ENCODE data around the gene DSCAM. TPM values are rescaled to one million over a fixed set of nuclear protein-coding genes. Genes with fewer than 3 reads are reported as not detected.

Gene DSCAM
- total RNA-seq, 1 donor: not detected

DNA sequence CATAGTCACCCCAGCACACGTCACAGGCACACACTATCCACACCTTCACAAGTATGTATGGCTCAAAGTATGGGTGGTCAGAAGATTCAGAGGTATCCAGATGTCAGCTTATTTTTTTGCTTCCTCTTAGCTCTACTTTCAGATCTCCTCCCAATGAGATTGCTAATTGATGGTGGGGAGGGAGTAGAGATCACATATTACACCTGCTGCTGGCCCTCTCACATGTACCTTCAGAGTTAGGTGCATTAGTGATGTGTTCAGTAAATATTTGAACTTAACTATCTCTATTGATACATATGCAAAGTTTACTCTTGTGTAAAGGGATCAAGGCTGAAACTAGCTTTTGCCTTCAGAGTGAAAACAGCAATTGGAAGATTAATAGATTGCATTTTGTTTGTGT, 717.1 kb downstream of the DSCAM start:
- Histone ChIP-seq H3K27me3 (ENCODE audit: insufficient read depth, low read length) (no peaks in the 10 kb centered on the region), H3K27ac (ENCODE audit: low read depth, low read length) (no peak overlapping the region), H3K4me1 (ENCODE audit: insufficient read depth, low read length) (no peaks in the 10 kb centered on the region), H4K20me1 (ENCODE audit: insufficient read depth, low read length) (no peaks in the 10 kb centered on the region), H3K79me2 (ENCODE audit: insufficient read depth, low read length) (no peaks in the 10 kb centered on the region), H2AFZ (ENCODE audit: low read length) (no peak overlapping the region), H3K36me3 (ENCODE audit: insufficient read depth, low read length) (no peaks in the 10 kb centered on the region), H3K9me3 (ENCODE audit: low read depth, low read length) (peaks cover 4% of the 10 kb centered on the region), H3K4me2 (ENCODE audit: insufficient read depth, low read length) (no peak overlapping the region), H3K4me3 (ENCODE audit: insufficient read depth, low read length) (no peak overlapping the region)
- DNase-seq (ENCODE audit: insufficient read length, low spot score, missing footprints): no peak
- TF ChIP-seq, protein P1, sequence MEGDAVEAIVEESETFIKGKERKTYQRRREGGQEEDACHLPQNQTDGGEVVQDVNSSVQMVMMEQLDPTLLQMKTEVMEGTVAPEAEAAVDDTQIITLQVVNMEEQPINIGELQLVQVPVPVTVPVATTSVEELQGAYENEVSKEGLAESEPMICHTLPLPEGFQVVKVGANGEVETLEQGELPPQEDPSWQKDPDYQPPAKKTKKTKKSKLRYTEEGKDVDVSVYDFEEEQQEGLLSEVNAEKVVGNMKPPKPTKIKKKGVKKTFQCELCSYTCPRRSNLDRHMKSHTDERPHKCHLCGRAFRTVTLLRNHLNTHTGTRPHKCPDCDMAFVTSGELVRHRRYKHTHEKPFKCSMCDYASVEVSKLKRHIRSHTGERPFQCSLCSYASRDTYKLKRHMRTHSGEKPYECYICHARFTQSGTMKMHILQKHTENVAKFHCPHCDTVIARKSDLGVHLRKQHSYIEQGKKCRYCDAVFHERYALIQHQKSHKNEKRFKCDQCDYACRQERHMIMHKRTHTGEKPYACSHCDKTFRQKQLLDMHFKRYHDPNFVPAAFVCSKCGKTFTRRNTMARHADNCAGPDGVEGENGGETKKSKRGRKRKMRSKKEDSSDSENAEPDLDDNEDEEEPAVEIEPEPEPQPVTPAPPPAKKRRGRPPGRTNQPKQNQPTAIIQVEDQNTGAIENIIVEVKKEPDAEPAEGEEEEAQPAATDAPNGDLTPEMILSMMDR (IDR thresholded peaks at IDR 0.05; ENCODE audit: extremely low read depth, low read depth, low read length): no peak

DNA sequence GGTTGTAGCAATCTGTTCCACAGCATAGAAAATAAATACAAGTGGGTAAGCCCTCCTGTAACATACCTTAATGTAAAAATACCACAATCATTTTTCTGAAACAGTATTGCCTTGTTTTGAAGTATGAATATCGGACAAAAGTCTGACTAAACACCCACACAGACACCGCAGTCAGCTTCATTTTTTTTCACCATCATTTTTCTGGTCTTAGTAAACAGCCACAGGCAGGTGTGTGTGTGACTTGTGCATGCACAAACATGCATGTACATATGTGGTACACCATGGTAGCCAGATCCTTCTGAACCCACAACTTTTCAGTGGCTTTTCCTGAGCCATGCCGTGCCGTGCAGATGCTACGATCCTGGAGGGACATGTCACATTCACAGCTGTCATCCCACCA, 718.1 kb downstream of the DSCAM start:
- H2AFZ ChIP-seq (ENCODE audit: low read length): no peak overlapping the region
- H3K79me2 ChIP-seq (ENCODE audit: insufficient read depth, low read length): no peaks in the 10 kb centered on the region
- H3K4me1 ChIP-seq (ENCODE audit: insufficient read depth, low read length): no peaks in the 10 kb centered on the region
- H3K9me3 ChIP-seq (ENCODE audit: low read depth, low read length): peaks cover 4% of the 10 kb centered on the region
- no peak for DNase-seq (ENCODE audit: insufficient read length, low spot score, missing footprints)
- H3K4me2 ChIP-seq (ENCODE audit: insufficient read depth, low read length): no peak overlapping the region
- TF ChIP-seq, protein P1 (IDR thresholded peaks at IDR 0.05; ENCODE audit: extremely low read depth, low read depth, low read length): no peak
- no peak overlapping the region for H3K27ac ChIP-seq (ENCODE audit: low read depth, low read length)
- H3K36me3 ChIP-seq (ENCODE audit: insufficient read depth, low read length): no peaks in the 10 kb centered on the region
- H3K27me3 ChIP-seq (ENCODE audit: insufficient read depth, low read length): no peaks in the 10 kb centered on the region
- H3K4me3 ChIP-seq (ENCODE audit: insufficient read depth, low read length): no peak overlapping the region
- no peaks in the 10 kb centered on the region for H4K20me1 ChIP-seq (ENCODE audit: insufficient read depth, low read length)

DNA sequence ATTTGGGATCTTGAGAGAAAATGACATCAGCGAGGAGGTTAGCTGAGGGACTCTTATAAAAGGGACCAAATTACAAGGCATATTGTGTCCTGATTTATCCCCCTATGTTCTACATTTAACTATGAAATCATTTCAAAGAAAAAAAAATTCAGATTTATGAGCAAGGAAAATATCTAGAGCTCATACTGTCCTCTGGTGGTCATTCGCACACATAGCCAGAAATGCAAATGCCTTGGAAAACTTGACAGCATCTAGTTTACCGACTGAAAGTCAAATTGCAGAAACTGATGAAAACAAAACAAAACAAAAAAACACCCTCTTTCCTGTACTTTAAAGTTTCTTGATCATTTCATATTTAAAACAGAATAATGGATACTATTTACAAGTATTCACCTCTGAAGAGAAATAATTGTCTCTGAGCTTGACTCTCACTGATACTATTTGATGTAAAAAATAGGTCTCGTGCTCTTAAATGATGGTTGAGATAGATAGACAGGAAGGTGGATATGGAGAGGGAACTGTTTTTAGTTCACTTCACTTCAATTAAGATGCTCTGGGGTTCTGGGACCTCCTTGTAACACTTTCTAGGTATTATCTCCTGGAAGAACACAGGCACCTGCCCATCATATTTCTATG, 725.9 kb downstream of the DSCAM start:
- DNase-seq (ENCODE audit: insufficient read length, low spot score, missing footprints): no peak
- H3K4me3 ChIP-seq (ENCODE audit: insufficient read depth, low read length): no peak overlapping the region
- no peaks in the 10 kb centered on the region for H3K36me3 ChIP-seq (ENCODE audit: insufficient read depth, low read length)
- no peak overlapping the region for H3K27ac ChIP-seq (ENCODE audit: low read depth, low read length)
- H3K27me3 ChIP-seq (ENCODE audit: insufficient read depth, low read length): no peaks in the 10 kb centered on the region
- no peaks in the 10 kb centered on the region for H3K4me1 ChIP-seq (ENCODE audit: insufficient read depth, low read length)
- no peaks in the 10 kb centered on the region for H4K20me1 ChIP-seq (ENCODE audit: insufficient read depth, low read length)
- H3K79me2 ChIP-seq (ENCODE audit: insufficient read depth, low read length): no peaks in the 10 kb centered on the region
- TF ChIP-seq, protein P1 (IDR thresholded peaks at IDR 0.05; ENCODE audit: extremely low read depth, low read depth, low read length): peak; percentile 54
- H3K9me3 ChIP-seq (ENCODE audit: low read depth, low read length): no peaks in the 10 kb centered on the region
- no peak overlapping the region for H2AFZ ChIP-seq (ENCODE audit: low read length)
- H3K4me2 ChIP-seq (ENCODE audit: insufficient read depth, low read length): no peak overlapping the region

DNA sequence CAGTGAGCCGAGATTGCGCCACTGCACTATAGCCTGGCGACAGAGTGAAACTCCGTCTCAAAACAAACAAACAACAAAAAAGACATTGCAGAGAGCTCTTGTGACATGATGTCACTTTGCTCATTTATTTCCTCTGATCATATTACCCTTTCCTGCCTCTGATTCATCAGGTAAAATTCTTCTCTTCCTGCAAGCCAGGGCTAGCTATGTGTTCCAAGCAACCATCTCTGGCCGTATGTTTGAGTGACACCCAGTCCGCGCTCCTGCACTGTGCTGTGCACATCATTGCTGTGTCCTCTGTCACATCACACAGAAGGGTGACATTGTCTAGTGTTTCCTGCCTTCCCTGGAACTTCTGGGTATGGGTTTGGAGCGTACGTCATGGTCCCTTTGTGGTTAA, 728.4 kb downstream of the DSCAM start:
- Histone ChIP-seq H2AFZ (ENCODE audit: low read length) (no peak overlapping the region), H3K4me3 (ENCODE audit: insufficient read depth, low read length) (no peak overlapping the region), H4K20me1 (ENCODE audit: insufficient read depth, low read length) (no peaks in the 10 kb centered on the region), H3K27ac (ENCODE audit: low read depth, low read length) (no peak overlapping the region), H3K79me2 (ENCODE audit: insufficient read depth, low read length) (no peaks in the 10 kb centered on the region), H3K4me1 (ENCODE audit: insufficient read depth, low read length) (no peaks in the 10 kb centered on the region), H3K4me2 (ENCODE audit: insufficient read depth, low read length) (no peak overlapping the region), H3K36me3 (ENCODE audit: insufficient read depth, low read length) (no peaks in the 10 kb centered on the region), H3K27me3 (ENCODE audit: insufficient read depth, low read length) (no peaks in the 10 kb centered on the region), H3K9me3 (ENCODE audit: low read depth, low read length) (no peaks in the 10 kb centered on the region)
- TF ChIP-seq, protein P1 (IDR thresholded peaks at IDR 0.05; ENCODE audit: extremely low read depth, low read depth, low read length): no peak
- DNase-seq (ENCODE audit: insufficient read length, low spot score, missing footprints): no peak

Measured in osteoblast (primary cell).